Spleen (tissue), 11 donors: ENCODE measurements around the gene METTL14. TPM values are rescaled to one million over a fixed set of nuclear protein-coding genes. Genes with fewer than 3 reads are reported as not detected.

ENCODE experiments used
- DNase-seq: peaks from one replicate; pipeline ENCODE4 v3.0.0-alpha.2; 2020
- H3K27ac ChIP-seq, 8 donors: fragments of 200-600 bp; sonication (generic) in 7 of 8; 1 replicate in 4 of 8; 2 replicates in 4 of 8; pipeline versions ENCODE4 v1.5.0 to v1.8.0; 2016 to 2021; ENCODE audit warnings: inconsistent platforms in 4 of 8, mild to moderate bottlenecking in 4 of 8, moderate library complexity in 1 of 8
- H3K27me3 ChIP-seq, 7 donors: fragments of 200-600 bp; sonication (generic) in 6 of 7; replicated peaks in 1 of 7; 1 replicate in 4 of 7; 2 replicates in 3 of 7; pipeline versions ENCODE4 v1.5.0 to v1.8.0; 2016 to 2021; ENCODE audit warnings: inconsistent platforms in 3 of 7, mild to moderate bottlenecking in 1 of 7
- H3K36me3 ChIP-seq, 6 donors: fragments of 200-600 bp; sonication (generic) in 5 of 6; 1 replicate in 4 of 6; 2 replicates in 2 of 6; pipeline versions ENCODE4 v1.5.0 to v1.8.0; 2016 to 2021; ENCODE audit warnings: inconsistent platforms in 2 of 6
- H3K4me1 ChIP-seq, 6 donors: fragments of 200-600 bp; sonication (generic) in 5 of 6; 1 replicate in 3 of 6; 2 replicates in 3 of 6; pipeline versions ENCODE4 v1.5.0 to v1.8.0; 2016 to 2021; ENCODE audit warnings: inconsistent platforms in 3 of 6
- H3K4me3 ChIP-seq, 8 donors: fragments of 200-600 bp; sonication (generic) in 7 of 8; 1 replicate in 4 of 8; 2 replicates in 4 of 8; pipeline versions ENCODE4 v1.5.0 to v1.8.0; 2016 to 2021; ENCODE audit warnings: inconsistent platforms in 4 of 8, mild to moderate bottlenecking in 4 of 8, moderate library complexity in 2 of 8
- H3K9me3 ChIP-seq, 8 donors: fragments of 200-600 bp; sonication (generic) in 7 of 8; 1 replicate in 4 of 8; 2 replicates in 4 of 8; pipeline versions ENCODE4 v1.5.0 to v1.8.0; 2016 to 2021; ENCODE audit warnings: inconsistent platforms in 4 of 8
- CTCF ChIP-seq, 11 experiments: fragments of 200-600 bp in 7 of 11; fragments of 450-650 bp in 4 of 11; sonication (generic) in 4 of 11; IDR thresholded peaks in 8 of 11; conservative IDR thresholded peaks in 3 of 11; 1 replicate in 7 of 11; 2 replicates in 4 of 11; pipeline versions ENCODE4 v1.4.0 to v1.8.0; 2016 to 2021; ENCODE audit warnings: antibody characterized with exemption in 11 of 11, inconsistent platforms in 4 of 11, mild to moderate bottlenecking in 1 of 11
- POLR2A ChIP-seq, 3 donors: fragments of 450-650 bp; IDR thresholded peaks; one replicate each; pipeline ENCODE4 v1.5.1; 2017; ENCODE audit warnings: antibody characterized with exemption in 3 of 3, mild to moderate bottlenecking in 1 of 3
- POLR2AphosphoS5 ChIP-seq, 3 donors: sonication (generic); formaldehyde crosslinking; IDR thresholded peaks; one replicate each; pipeline ENCODE4 v1.5.1; 2017; ENCODE audit warnings: antibody characterized with exemption in 3 of 3
- WGBS, 5 donors: extraction: QIAGEN DNeasy Blood & Tissue Kit in 3 of 5; methylation state at CpG; one replicate each; pipeline versions ENCODE4 v1.1.5 to v1.1.7; 2013 to 2018; 5-methylcytosine and 5-hydroxymethylcytosine counted together
- intact Hi-C: fragments of 100-400 bp; cut with DNase I; formaldehyde crosslinking; loops from one replicate; pipeline ENCODE4 v1.15.0; 2023; ENCODE audit warnings: low total_unique reads
- polyA plus RNA-seq, 3 donors: library from polyadenylated mRNA; stranded (reverse); fragments of 200-250 nt; gene quantifications; one replicate each; pipeline ENCODE4 v1.2.1, GENCODE V29; 2013
- total RNA-seq, 7 donors: library from RNA; depleted of rRNA in 3 of 7; stranded (reverse); fragments of >200 nt in 3 of 7; fragmentation: NEBNext Ultra II Directional in 4 of 7; extraction: Animal tissue kit (Norgen Biotek cat#: 25700) in 4 of 7; gene quantifications; one replicate each; pipeline versions ENCODE4 v1.1.0 to v1.2.1, GENCODE V29; 2016 to 2021
- donor health status: healthy with polysubstance abuse.
- donor health status: DM: no; HTN: no; CAD: no; lungs with moderate emphysema.
- donor health status: DM: no; HTN: no; CAD: no.
- donor health status: Bipolar disorder and iron deficiency.
- donor health status: healthy.
- donor health status: DM: no; HTN: no; CAD: no.
- donor health status: DM: yes; HTN: yes; CAD: no.

Gene METTL14
- total and polyA plus RNA-seq, 10 donors, result 7.1 to 48.3 (median 35.2) TPM

GRCh38 chr4:118711052-118711451 lies 25.9 kb downstream of the METTL14 start:
- Histone ChIP-seq H3K36me3 (peaks cover 0 to 89% (median 42%) of the 10 kb centered on the region in 6 donors), H3K9me3 (no peaks in the 10 kb centered on the region), H3K4me1 (no peaks in the 10 kb centered on the region), H3K27ac (no peak overlapping the region), H3K27me3 (no peaks in the 10 kb centered on the region), H3K4me3 (no peak overlapping the region)
- intact Hi-C loops, result no loop called here
- no peak for TF ChIP-seq CTCF (IDR thresholded peaks at IDR 0.05 in 8 of 11, conservative IDR thresholded peaks at IDR 0.05 in 3 of 11)
- TF ChIP-seq POLR2A (IDR thresholded peaks at IDR 0.05), result no peak
- no peak for TF ChIP-seq POLR2AphosphoS5 (IDR thresholded peaks at IDR 0.05)
- 94 to 96% (median 96%) methylated on average over 2 of the region's 2 CpGs for WGBS, 5 donors
- no peak for DNase-seq

DNA sequence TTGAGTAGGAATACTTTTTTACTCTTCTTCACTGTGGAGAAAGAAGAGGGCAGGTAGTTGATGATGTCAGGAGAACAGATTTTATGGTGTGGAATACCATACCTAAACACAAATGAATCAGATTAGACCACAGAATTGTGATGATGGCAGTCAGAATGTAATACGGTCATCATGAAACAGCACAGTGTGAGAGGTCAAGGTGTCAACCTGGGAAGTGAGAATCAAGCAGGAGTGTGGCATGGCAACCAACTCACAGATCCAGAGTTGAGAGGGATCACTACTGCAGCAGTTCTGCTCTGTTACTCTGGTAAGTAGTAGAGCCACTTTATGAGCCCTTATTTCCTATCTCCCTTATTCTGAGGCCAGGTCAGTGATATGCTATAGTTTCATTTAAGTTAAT lies 27.7 kb downstream of the METTL14 start:
- TF ChIP-seq POLR2AphosphoS5 (IDR thresholded peaks at IDR 0.05), result no peak
- TF ChIP-seq CTCF (IDR thresholded peaks at IDR 0.05 in 8 of 11, conservative IDR thresholded peaks at IDR 0.05 in 3 of 11), result no peak
- no peak for TF ChIP-seq POLR2A (IDR thresholded peaks at IDR 0.05)
- no peak for DNase-seq

GRCh38 chr4:118714682-118715081 lies 29.5 kb downstream of the METTL14 start:
- Histone ChIP-seq H3K4me1 (no peaks in the 10 kb centered on the region), H3K27ac (no peak overlapping the region), H3K9me3 (no peaks in the 10 kb centered on the region), H3K27me3 (no peaks in the 10 kb centered on the region), H3K36me3 (peaks cover 0 to 69% (median 19%) of the 10 kb centered on the region in 6 donors), H3K4me3 (no peak overlapping the region)
- TF ChIP-seq POLR2A (IDR thresholded peaks at IDR 0.05) (no peak), CTCF (IDR thresholded peaks at IDR 0.05 in 8 of 11, conservative IDR thresholded peaks at IDR 0.05 in 3 of 11) (no peak), POLR2AphosphoS5 (IDR thresholded peaks at IDR 0.05) (no peak)
- WGBS, 5 donors, result 93 to 95% (median 94%) methylated on average over 4 of the region's 4 CpGs
- intact Hi-C loops, result no loop called here
- DNase-seq, result no peak

More for the DNA sequence above, 27.7 kb downstream of the METTL14 start:
- H3K27me3 ChIP-seq, result no peaks in the 10 kb centered on the region
- H3K36me3 ChIP-seq, result peaks cover 0 to 74% (median 31%) of the 10 kb centered on the region in 6 donors
- H3K4me1 ChIP-seq, result no peaks in the 10 kb centered on the region
- intact Hi-C loops, result no loop called here
- 45 to 84% (median 77%) methylated on average over 1 of the region's 1 CpG for WGBS, 5 donors
- no peak overlapping the region for H3K4me3 ChIP-seq
- no peak overlapping the region for H3K27ac ChIP-seq
- H3K9me3 ChIP-seq, result no peaks in the 10 kb centered on the region

GRCh38 chr4:118716304-118716703 lies 31.1 kb downstream of the METTL14 start:
- H3K4me1 ChIP-seq, result no peaks in the 10 kb centered on the region
- WGBS, 5 donors, result 79 to 88% (median 82%) methylated on average over 3 of the region's 3 CpGs
- no peak overlapping the region for H3K27ac ChIP-seq
- H3K27me3 ChIP-seq, result no peaks in the 10 kb centered on the region
- no peak for TF ChIP-seq POLR2A (IDR thresholded peaks at IDR 0.05)
- no peak for TF ChIP-seq POLR2AphosphoS5 (IDR thresholded peaks at IDR 0.05)
- no peak for TF ChIP-seq CTCF (IDR thresholded peaks at IDR 0.05 in 8 of 11, conservative IDR thresholded peaks at IDR 0.05 in 3 of 11)
- DNase-seq, result no peak
- no peaks in the 10 kb centered on the region for H3K9me3 ChIP-seq
- intact Hi-C loops, result no loop called here
- peaks cover 0 to 69% (median 6%) of the 10 kb centered on the region in 6 donors for H3K36me3 ChIP-seq
- no peak overlapping the region for H3K4me3 ChIP-seq
